ENCODE results near the gene MC3R.

DNA sequence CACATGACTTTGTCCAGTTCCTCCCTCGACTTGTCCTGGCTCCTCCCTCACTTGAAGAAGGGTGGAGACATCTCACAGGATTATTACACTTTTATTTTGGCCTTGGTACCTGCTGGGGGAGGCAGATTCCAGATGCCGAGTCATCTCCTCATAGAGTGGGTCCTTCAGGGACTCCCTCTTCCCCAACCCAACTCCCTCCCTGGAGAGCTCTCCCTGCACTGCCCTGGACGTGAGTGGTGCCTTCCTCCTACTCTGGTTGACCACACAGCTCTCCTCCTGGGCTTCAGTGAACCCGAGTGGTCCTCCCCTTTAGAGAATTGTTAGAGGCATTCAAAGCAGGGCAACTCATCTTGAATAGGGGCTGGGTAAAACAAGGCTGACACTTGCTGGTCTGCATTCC lies 40.9 kb upstream of the MC3R start:
- TF ChIP-seq, protein P1, sequence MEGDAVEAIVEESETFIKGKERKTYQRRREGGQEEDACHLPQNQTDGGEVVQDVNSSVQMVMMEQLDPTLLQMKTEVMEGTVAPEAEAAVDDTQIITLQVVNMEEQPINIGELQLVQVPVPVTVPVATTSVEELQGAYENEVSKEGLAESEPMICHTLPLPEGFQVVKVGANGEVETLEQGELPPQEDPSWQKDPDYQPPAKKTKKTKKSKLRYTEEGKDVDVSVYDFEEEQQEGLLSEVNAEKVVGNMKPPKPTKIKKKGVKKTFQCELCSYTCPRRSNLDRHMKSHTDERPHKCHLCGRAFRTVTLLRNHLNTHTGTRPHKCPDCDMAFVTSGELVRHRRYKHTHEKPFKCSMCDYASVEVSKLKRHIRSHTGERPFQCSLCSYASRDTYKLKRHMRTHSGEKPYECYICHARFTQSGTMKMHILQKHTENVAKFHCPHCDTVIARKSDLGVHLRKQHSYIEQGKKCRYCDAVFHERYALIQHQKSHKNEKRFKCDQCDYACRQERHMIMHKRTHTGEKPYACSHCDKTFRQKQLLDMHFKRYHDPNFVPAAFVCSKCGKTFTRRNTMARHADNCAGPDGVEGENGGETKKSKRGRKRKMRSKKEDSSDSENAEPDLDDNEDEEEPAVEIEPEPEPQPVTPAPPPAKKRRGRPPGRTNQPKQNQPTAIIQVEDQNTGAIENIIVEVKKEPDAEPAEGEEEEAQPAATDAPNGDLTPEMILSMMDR (IDR thresholded peaks at IDR 0.05; ENCODE audit: low read length) = no peak
- TF ChIP-seq EZH2 (IDR thresholded peaks at IDR 0.05; ENCODE audit: borderline replicate concordance, low read length) = no peak

All from OCI-LY1 (cell line).